Measurements from ENCODE around the gene C22orf39. TPM values are rescaled to one million over a fixed set of nuclear protein-coding genes. Genes with fewer than 3 reads are reported as not detected.

C22orf39 gene
- total and polyA plus RNA-seq, 12 donors, result 27.0 to 72.5 (median 44.4) TPM

- H3K4me1 ChIP-seq (replicated peaks in 1 of 2), result no peaks in the 10 kb centered on the region
- H3K27ac ChIP-seq, result no peak overlapping the region
- intact Hi-C loops (cut with DNase I), result no loop called here
- H3K9me3 ChIP-seq (replicated peaks in 1 of 3), result no peaks in the 10 kb centered on the region
- DNase-seq, result peak in 1 of 7 donors; percentile 35
- no peaks in the 10 kb centered on the region for H3K27me3 ChIP-seq
- peaks cover 0 to 56% of the 10 kb centered on the region in 2 donors for H3K36me3 ChIP-seq (replicated peaks in 1 of 2)
- no peak overlapping the region for H3K4me3 ChIP-seq
- 94 to 99% (median 97%) methylated on average over 6 of the region's 6 CpGs for WGBS, 4 donors
- TF ChIP-seq CTCF (IDR thresholded peaks at IDR 0.05) (no peak), POLR2A (IDR thresholded peaks at IDR 0.05) (no peak)
These were observed 50.4 kb downstream of the C22orf39 start for GRCh38 chr22:19396934-19397733.

DNA sequence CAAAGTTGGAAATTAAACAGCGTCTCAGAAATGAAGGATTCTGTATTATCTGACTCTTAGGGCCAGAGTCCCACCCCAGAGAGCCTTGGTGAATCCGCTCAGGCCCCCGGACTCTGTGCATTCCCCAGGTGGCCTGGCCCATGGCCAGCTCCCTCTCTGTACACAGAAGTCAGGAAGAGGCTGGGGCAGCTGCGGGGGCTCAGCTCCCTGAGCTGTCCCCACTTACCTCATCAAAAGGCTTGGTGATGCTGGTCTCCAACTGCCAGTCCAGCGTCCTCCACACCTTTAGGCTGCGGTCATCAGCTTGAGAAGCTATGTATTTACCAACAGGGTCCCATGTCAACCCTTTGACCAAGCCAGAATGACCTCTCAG is 51.0 kb downstream of the C22orf39 start:
- no peak overlapping the region for H3K27ac ChIP-seq
- no peaks in the 10 kb centered on the region for H3K27me3 ChIP-seq
- H3K4me1 ChIP-seq (replicated peaks in 1 of 2), result no peaks in the 10 kb centered on the region
- H3K9me3 ChIP-seq (replicated peaks in 1 of 3), result no peaks in the 10 kb centered on the region
- TF ChIP-seq POLR2A (IDR thresholded peaks at IDR 0.05) (no peak), CTCF (IDR thresholded peaks at IDR 0.05) (no peak)
- peaks cover 0 to 61% of the 10 kb centered on the region in 2 donors for H3K36me3 ChIP-seq (replicated peaks in 1 of 2)
- WGBS, 4 donors, result 93 to 95% (median 94%) methylated on average over 5 to 6 of the region's 6 CpGs
- intact Hi-C loops (cut with DNase I), result no loop called here
- H3K4me3 ChIP-seq, result no peak overlapping the region
- DNase-seq, result peak in 1 of 7 donors; percentile 48

GRCh38 chr22:19395276-19395675 is 52.2 kb downstream of the C22orf39 start:
- DNase-seq, result peak in 1 of 7 donors; percentile 17
- intact Hi-C loops (cut with DNase I), result no loop called here
- Histone ChIP-seq H3K27ac (no peak overlapping the region), H3K4me1 (replicated peaks in 1 of 2) (no peaks in the 10 kb centered on the region), H3K4me3 (no peak overlapping the region), H3K9me3 (replicated peaks in 1 of 3) (no peaks in the 10 kb centered on the region), H3K36me3 (replicated peaks in 1 of 2) (peaks cover 0 to 66% of the 10 kb centered on the region in 2 donors), H3K27me3 (no peaks in the 10 kb centered on the region)
- 90 to 96% (median 92%) methylated on average over 4 of the region's 4 CpGs for WGBS, 4 donors
- TF ChIP-seq CTCF (IDR thresholded peaks at IDR 0.05), result no peak
- TF ChIP-seq POLR2A (IDR thresholded peaks at IDR 0.05), result no peak

GRCh38 chr22:19394274-19395050 is 53.0 kb downstream of the C22orf39 start:
- intact Hi-C loops (cut with DNase I), result no loop called here
- 82 to 94% (median 88%) methylated on average over 8 of the region's 8 CpGs for WGBS, 4 donors
- peaks cover 0 to 73% of the 10 kb centered on the region in 2 donors for H3K36me3 ChIP-seq (replicated peaks in 1 of 2)

More at GRCh38 chr22:19394274-19395050, 53.0 kb downstream of the C22orf39 start:
- DNase-seq, result peak in 1 of 7 donors; percentile 29
- no peaks in the 10 kb centered on the region for H3K4me1 ChIP-seq (replicated peaks in 1 of 2)
- no peak for TF ChIP-seq CTCF (IDR thresholded peaks at IDR 0.05)
- TF ChIP-seq POLR2A (IDR thresholded peaks at IDR 0.05), result no peak
- no peaks in the 10 kb centered on the region for H3K27me3 ChIP-seq
- H3K27ac ChIP-seq, result no peak overlapping the region
- H3K9me3 ChIP-seq (replicated peaks in 1 of 3), result no peaks in the 10 kb centered on the region
- H3K4me3 ChIP-seq, result no peak overlapping the region
